ENCODE results near the gene FXYD1. TPM values are rescaled to one million over a fixed set of nuclear protein-coding genes. Genes with fewer than 3 reads are reported as not detected.
A peak's percentile ranks its signal among the peaks of the same experiment; 100 is the strongest.

The FXYD1 gene
- total and polyA plus RNA-seq, 3 experiments from 2014 or later: 0.79 TPM; not detected in 2

DNA sequence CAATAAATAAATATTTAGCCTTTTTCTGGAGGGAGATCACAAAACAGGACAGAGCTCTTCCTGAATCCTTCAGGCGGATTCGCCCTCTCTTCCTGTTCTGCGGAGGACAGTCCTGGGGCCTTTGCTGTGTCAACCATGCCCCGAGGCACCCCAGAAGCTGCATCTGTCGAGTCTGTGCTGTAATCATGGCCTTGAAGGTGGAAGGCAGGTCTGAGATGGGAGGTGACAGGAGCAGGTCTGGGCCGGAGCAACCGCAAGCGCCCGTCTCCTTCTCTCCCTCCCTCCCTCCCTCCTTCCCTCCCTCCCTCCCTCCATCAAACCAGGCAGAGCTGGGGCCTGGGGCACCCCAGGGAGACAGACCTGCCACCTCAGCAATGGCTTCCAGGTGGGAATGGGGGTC lies 27.6 kb upstream of the FXYD1 start:
- H3K4me3 Mint-ChIP-seq: no peak overlapping the region
- Histone ChIP-seq H3K4me3 (ENCODE audit: low read length) (no peak overlapping the region), H3K27me3 (ENCODE audit: insufficient read depth, low read length, poor library complexity, severe bottlenecking) (no peaks in the 10 kb centered on the region), H3K4me1 (ENCODE audit: insufficient read depth, low read length) (peaks cover 8% of the 10 kb centered on the region), H3K9me3 (ENCODE audit: low read length) (no peaks in the 10 kb centered on the region), H3K36me3 (ENCODE audit: insufficient read depth, low read length) (no peaks in the 10 kb centered on the region), H3K27ac (ENCODE audit: low read depth, low read length) (no peak overlapping the region)
- H3K27me3 Mint-ChIP-seq: peaks cover 5 to 11% of the 10 kb centered on the region in 2 donors
- no peak for DNase-seq
- H3K27ac Mint-ChIP-seq: no peak overlapping the region
- H3K36me3 Mint-ChIP-seq: no peaks in the 10 kb centered on the region
- H3K4me1 Mint-ChIP-seq: peaks cover 5 to 6% (median 5%) of the 10 kb centered on the region in 3 donors
- CTCF ChIA-PET: interaction anchor here (1.4 kb wide), 2 partner anchors 30 to 105 kb away, joined by 4 read pairs; no protein-coding TSS in a partner anchor
- POLR2A ChIA-PET: no interaction called here
- H3K9me3 Mint-ChIP-seq: no peaks in the 10 kb centered on the region

DNA sequence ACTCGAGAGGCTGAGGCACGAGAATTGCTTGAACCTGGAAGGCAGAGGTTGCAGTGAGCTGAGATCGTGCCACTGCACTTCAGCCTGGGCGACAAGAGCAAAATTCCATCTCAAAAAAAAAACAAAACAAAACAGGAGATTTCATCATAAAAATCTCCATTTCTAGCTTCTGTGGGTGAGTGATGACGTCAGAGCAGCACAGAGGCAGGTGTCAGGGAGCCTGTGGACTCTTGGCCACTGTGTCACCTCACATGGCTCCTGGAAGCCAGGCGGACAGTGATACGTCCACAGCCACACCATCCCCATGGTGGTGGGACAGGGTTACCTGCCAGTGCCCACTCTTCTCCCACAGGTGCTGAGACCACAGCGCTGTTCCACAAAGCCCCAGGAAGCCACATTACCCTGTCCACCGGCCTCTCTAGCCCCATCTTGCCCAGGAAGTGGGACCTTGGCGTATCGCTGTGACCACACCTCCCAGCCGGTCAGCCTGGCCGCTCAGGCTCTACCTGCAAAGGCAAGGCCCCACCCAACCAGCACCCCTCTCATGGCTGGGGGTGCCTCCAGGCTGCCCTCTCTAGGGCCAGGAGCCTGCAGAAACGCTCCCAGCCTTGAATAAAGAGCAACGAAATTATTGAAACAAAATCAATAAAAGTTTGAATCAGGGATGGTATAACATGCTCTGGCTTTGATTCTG lies 25.5 kb upstream of the FXYD1 start:
- Histone ChIP-seq H3K9me3 (ENCODE audit: low read length) (no peaks in the 10 kb centered on the region), H3K27ac (ENCODE audit: low read depth, low read length) (no peak overlapping the region), H3K4me3 (ENCODE audit: low read length) (no peak overlapping the region), H3K36me3 (ENCODE audit: insufficient read depth, low read length) (no peaks in the 10 kb centered on the region), H3K27me3 (ENCODE audit: insufficient read depth, low read length, poor library complexity, severe bottlenecking) (no peaks in the 10 kb centered on the region), H3K4me1 (ENCODE audit: insufficient read depth, low read length) (peaks cover 8% of the 10 kb centered on the region)
- H3K9me3 Mint-ChIP-seq: no peaks in the 10 kb centered on the region
- H3K4me1 Mint-ChIP-seq: peaks cover 5 to 6% (median 5%) of the 10 kb centered on the region in 3 donors
- H3K27me3 Mint-ChIP-seq: peaks cover 5 to 11% of the 10 kb centered on the region in 2 donors
- no peak overlapping the region for H3K4me3 Mint-ChIP-seq
- peaks cover 0 to 2% (median 0%) of the 10 kb centered on the region in 3 donors for H3K36me3 Mint-ChIP-seq
- ChIA-PET CTCF (no interaction called here), POLR2A (no interaction called here)
- peak overlapping the region in 1 of 8 donors; percentile 38 for H3K27ac Mint-ChIP-seq
- DNase-seq: no peak

DNA sequence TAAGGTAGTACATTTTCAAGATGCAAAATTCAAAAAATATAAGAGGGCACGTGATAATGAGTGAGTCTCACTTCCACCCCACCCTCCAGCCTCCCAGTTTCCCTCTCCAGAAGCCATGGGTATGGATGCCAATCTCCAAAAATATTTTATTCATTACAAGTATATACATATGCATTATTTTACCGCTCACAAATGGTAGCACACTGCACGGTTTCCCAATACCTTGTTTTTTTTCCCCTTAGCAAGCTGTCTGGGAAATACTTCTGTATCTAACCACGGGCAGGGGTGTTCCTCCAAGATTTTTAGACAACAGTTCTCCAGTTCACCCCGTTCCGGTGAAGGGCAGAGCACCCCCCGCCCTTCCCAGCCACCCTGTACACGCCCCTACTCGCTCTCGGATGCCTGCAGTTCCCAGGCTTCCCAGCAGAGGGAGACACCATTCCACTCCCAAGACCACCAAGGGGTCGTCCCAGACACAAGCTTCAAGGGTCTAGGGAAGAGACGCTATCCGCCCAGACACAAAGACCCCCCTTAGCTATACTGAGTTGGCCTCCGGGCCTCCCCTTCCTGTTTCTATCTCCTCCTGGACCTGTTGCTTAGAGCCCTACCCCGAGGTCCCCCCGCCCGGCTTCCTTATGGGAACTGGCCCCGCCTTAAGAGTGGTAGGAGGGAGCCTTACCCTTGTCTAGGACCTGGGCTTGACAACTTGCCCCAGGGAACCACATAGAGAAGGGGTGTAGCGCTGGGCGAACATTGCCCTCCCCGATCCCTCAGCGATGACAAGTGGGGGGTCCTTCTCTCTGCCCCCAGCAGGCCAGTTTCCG lies 24.1 kb upstream of the FXYD1 start:
- no peak overlapping the region for H3K4me3 ChIP-seq (ENCODE audit: low read length)
- no peaks in the 10 kb centered on the region for H3K36me3 ChIP-seq (ENCODE audit: insufficient read depth, low read length)
- Mint-ChIP-seq H3K4me3 (peak overlapping the region in 2 of 7 donors; percentile 32 to 65), H3K36me3 (peaks cover 0 to 2% (median 0%) of the 10 kb centered on the region in 3 donors), H3K27ac (peak overlapping the region in 1 of 8 donors; percentile 74), H3K27me3 (peaks cover 5 to 8% of the 10 kb centered on the region in 2 donors), H3K9me3 (no peaks in the 10 kb centered on the region), H3K4me1 (peaks cover 5 to 6% (median 5%) of the 10 kb centered on the region in 3 donors)
- H3K27me3 ChIP-seq (ENCODE audit: insufficient read depth, low read length, poor library complexity, severe bottlenecking): no peaks in the 10 kb centered on the region
- peak; percentile 41 to 78 (median 56) for DNase-seq
- H3K9me3 ChIP-seq (ENCODE audit: low read length): no peaks in the 10 kb centered on the region
- CTCF ChIA-PET: interaction anchor here (0.9 to 1.6 kb wide), 8 partner anchors 10 to 160 kb away, joined by 3 to 6 read pairs (median 4); partner anchors contain the start of gene LGI4
- H3K4me1 ChIP-seq (ENCODE audit: insufficient read depth, low read length): peaks cover 8% of the 10 kb centered on the region
- no peak overlapping the region for H3K27ac ChIP-seq (ENCODE audit: low read depth, low read length)
- POLR2A ChIA-PET: no interaction called here

DNA sequence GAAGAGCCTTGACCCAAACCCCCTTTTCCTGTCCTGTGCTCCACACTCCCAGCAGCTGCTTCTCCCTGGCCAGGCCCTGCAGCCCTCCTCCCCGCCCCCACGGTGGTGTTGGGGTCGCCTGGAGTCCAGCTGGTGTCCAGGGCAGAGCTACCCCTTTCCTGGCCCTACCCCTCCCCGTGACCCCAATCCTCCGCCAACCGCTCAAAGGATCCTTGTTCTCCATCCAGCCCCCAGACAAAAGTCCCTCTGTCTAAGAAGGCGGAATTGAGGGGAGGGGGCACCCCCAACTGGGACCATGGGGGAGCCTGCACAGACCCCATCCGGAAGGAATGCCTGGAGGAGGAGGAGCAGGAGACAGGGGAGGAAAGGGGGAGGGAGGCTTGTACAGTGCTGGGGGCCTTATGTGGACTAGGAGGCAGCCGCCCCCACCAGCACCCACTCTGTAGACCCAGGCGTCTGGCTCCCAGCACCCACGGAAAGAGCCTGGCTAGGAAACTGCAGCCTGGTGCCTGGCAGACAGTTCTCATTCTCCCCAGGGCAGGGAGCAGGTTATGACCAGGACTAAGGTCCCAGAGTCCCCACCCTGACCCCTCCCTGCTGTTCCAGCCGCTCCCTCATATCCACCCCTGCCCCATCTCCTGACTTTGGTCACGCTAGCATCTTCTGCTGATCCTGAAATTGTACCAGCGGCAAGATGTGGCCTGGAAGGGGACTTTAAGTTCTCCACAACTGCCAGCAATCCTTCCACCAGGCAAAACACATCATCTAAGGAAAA lies 23.3 kb upstream of the FXYD1 start, which contains the start of gene FXYD3:
Gene FXYD3, plus strand, starts transcription at position 647 of the 775 bp plus-strand sequence. CDS start 3,554 bp downstream, outside the sequence.
- no peaks in the 10 kb centered on the region for H3K9me3 ChIP-seq (ENCODE audit: low read length)
- CTCF ChIA-PET: interaction anchor here (0.9 to 1.7 kb wide), 10 partner anchors 9 to 159 kb away, joined by 3 to 6 read pairs (median 4); partner anchors contain the start of gene LGI4
- Mint-ChIP-seq H3K4me1 (peaks cover 5 to 6% (median 5%) of the 10 kb centered on the region in 3 donors), H3K36me3 (peaks cover 0 to 2% (median 0%) of the 10 kb centered on the region in 3 donors), H3K4me3 (peak within 1 kb of the TSS in 2 of 7 donors; percentile 32 to 65), H3K9me3 (no peaks in the 10 kb centered on the region), H3K27ac (peak within 1 kb of the TSS in 3 of 8 donors; percentile 46 to 74 (median 66)), H3K27me3 (peaks cover 5 to 8% of the 10 kb centered on the region in 2 donors)
- H3K4me3 ChIP-seq (ENCODE audit: low read length): no peak within 1 kb of the TSS
- no peak for DNase-seq
- POLR2A ChIA-PET: no interaction called here
- no peaks in the 10 kb centered on the region for H3K36me3 ChIP-seq (ENCODE audit: insufficient read depth, low read length)
- peaks cover 8% of the 10 kb centered on the region for H3K4me1 ChIP-seq (ENCODE audit: insufficient read depth, low read length)
- no peak within 1 kb of the TSS for H3K27ac ChIP-seq (ENCODE audit: low read depth, low read length)
- no peaks in the 10 kb centered on the region for H3K27me3 ChIP-seq (ENCODE audit: insufficient read depth, low read length, poor library complexity, severe bottlenecking)

DNA sequence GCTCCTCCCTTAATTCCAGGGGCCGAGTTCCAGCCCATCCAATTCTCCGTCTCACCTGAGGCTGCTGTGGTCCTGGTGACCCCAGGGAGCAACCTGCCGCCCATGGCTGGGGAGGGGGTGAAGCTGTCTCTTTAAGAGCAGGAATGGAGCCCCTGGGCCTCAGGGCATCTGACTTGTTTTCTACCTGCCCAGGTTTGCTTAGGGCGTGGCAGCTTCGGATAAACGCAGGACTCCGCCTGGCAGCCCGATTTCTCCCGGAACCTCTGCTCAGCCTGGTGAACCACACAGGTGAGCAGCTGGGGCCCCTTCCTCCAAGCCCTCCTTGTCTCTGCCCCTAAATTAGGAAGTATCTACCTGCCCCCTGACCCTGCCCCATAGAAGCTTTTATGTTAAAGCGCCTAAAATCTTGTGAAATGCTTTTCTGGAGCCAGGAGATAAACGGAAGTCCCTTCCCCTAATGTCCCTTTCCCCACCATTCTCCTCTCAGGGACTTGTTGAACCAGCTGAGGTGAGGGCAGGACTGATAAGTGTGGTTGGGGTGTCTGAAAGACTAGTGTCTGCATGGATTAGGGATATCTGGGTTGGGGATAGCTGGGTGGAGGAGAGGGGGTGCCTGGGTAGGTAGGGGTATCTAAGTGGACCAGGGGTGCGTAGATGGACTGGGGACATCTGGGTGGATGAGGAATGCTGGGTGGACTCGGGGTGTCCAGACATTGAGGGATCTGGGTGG lies 22.4 kb upstream of the FXYD1 start:
- Histone ChIP-seq H3K27ac (ENCODE audit: low read depth, low read length) (no peak overlapping the region), H3K9me3 (ENCODE audit: low read length) (no peaks in the 10 kb centered on the region), H3K4me3 (ENCODE audit: low read length) (no peak overlapping the region), H3K27me3 (ENCODE audit: insufficient read depth, low read length, poor library complexity, severe bottlenecking) (no peaks in the 10 kb centered on the region), H3K36me3 (ENCODE audit: insufficient read depth, low read length) (no peaks in the 10 kb centered on the region), H3K4me1 (ENCODE audit: insufficient read depth, low read length) (peaks cover 8% of the 10 kb centered on the region)
- H3K36me3 Mint-ChIP-seq: peaks cover 0 to 2% (median 0%) of the 10 kb centered on the region in 3 donors
- peak overlapping the region in 2 of 8 donors; percentile 44 to 46 for H3K27ac Mint-ChIP-seq
- CTCF ChIA-PET: interaction anchor here (1.7 to 1.8 kb wide), 3 partner anchors 25 to 72 kb away, joined by 4 to 5 read pairs (median 5); no protein-coding TSS in a partner anchor
- no peak overlapping the region for H3K4me3 Mint-ChIP-seq
- peaks cover 5 to 6% (median 5%) of the 10 kb centered on the region in 3 donors for H3K4me1 Mint-ChIP-seq
- H3K27me3 Mint-ChIP-seq: peaks cover 4 to 5% of the 10 kb centered on the region in 2 donors
- DNase-seq: no peak
- POLR2A ChIA-PET: no interaction called here
- H3K9me3 Mint-ChIP-seq: no peaks in the 10 kb centered on the region

DNA sequence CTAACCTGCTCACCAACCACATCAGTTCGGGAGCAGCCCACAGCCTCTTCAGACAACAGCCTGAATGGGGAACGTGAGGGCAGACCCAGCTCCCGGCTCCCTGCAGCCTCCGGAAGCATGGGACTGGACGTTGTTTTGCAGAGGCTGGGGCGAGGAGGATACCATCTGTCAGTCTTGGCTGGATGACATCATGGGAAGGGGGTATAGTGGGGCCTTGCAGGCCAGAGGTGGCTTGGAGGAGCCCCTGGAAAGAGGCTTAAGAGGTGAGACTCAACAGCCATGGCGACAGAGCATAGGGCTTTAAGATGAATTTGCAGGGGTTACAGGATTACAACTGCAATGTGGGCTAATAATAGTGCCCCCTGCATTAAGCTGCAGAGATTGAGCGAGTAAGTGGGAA lies 21.5 kb upstream of the FXYD1 start:
- H3K36me3 Mint-ChIP-seq: peaks cover 0 to 2% (median 0%) of the 10 kb centered on the region in 3 donors
- CTCF ChIA-PET: interaction anchor here (1.7 to 1.8 kb wide), 2 partner anchors 24 to 51 kb away, joined by 5 read pairs; no protein-coding TSS in a partner anchor
- DNase-seq: no peak
- Histone ChIP-seq H3K4me1 (ENCODE audit: insufficient read depth, low read length) (peaks cover 8% of the 10 kb centered on the region), H3K27ac (ENCODE audit: low read depth, low read length) (no peak overlapping the region), H3K36me3 (ENCODE audit: insufficient read depth, low read length) (no peaks in the 10 kb centered on the region), H3K27me3 (ENCODE audit: insufficient read depth, low read length, poor library complexity, severe bottlenecking) (no peaks in the 10 kb centered on the region), H3K4me3 (ENCODE audit: low read length) (no peak overlapping the region), H3K9me3 (ENCODE audit: low read length) (no peaks in the 10 kb centered on the region)
- peaks cover 5 to 6% (median 5%) of the 10 kb centered on the region in 3 donors for H3K4me1 Mint-ChIP-seq
- POLR2A ChIA-PET: no interaction called here
- H3K27ac Mint-ChIP-seq: no peak overlapping the region
- H3K9me3 Mint-ChIP-seq: no peaks in the 10 kb centered on the region
- peaks cover under 1 to 3% of the 10 kb centered on the region in 2 donors for H3K27me3 Mint-ChIP-seq
- H3K4me3 Mint-ChIP-seq: no peak overlapping the region

DNA sequence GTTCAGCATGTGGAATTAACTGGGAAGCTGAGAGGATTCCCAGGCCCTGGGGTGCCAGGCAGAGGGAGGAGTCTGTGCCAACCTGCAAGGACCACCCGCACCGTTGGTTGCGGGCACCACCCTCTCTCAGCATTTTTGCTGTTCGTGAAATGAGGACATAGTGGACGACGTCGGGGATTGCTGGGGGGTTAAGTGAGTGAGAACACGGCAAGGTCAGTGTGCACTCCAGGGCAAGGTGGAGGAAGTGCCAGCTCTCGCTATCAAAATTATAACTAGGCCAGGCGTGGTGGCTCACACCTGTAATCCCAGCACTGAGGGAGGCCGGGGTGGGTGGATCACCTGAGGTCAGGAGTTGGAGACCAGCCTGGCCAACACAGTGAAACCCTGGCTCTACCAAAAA lies 20.8 kb upstream of the FXYD1 start:
- Histone ChIP-seq H3K27ac (ENCODE audit: low read depth, low read length) (no peak overlapping the region), H3K9me3 (ENCODE audit: low read length) (no peaks in the 10 kb centered on the region), H3K27me3 (ENCODE audit: insufficient read depth, low read length, poor library complexity, severe bottlenecking) (no peaks in the 10 kb centered on the region), H3K36me3 (ENCODE audit: insufficient read depth, low read length) (no peaks in the 10 kb centered on the region), H3K4me1 (ENCODE audit: insufficient read depth, low read length) (peaks cover 8% of the 10 kb centered on the region), H3K4me3 (ENCODE audit: low read length) (no peak overlapping the region)
- Mint-ChIP-seq H3K9me3 (no peaks in the 10 kb centered on the region), H3K36me3 (peaks cover 0 to 2% (median 0%) of the 10 kb centered on the region in 3 donors), H3K27ac (no peak overlapping the region), H3K4me1 (peaks cover 5 to 6% (median 5%) of the 10 kb centered on the region in 3 donors), H3K4me3 (no peak overlapping the region), H3K27me3 (peaks cover 0 to 3% of the 10 kb centered on the region in 2 donors)
- no peak for DNase-seq
- ChIA-PET CTCF (interaction anchor here (1.8 kb wide), 1 partner anchor 51 kb away, joined by 5 read pairs; no protein-coding TSS in a partner anchor), POLR2A (no interaction called here)

Data from CD8-positive, alpha-beta memory T cell (primary cell).